ENCODE results near the gene AKAP13. TPM values are rescaled to one million over a fixed set of nuclear protein-coding genes. Genes with fewer than 3 reads are reported as not detected.

AKAP13 gene
- total and polyA plus RNA-seq, 9 donors: 45.3 to 190 (median 98.6) TPM

DNA sequence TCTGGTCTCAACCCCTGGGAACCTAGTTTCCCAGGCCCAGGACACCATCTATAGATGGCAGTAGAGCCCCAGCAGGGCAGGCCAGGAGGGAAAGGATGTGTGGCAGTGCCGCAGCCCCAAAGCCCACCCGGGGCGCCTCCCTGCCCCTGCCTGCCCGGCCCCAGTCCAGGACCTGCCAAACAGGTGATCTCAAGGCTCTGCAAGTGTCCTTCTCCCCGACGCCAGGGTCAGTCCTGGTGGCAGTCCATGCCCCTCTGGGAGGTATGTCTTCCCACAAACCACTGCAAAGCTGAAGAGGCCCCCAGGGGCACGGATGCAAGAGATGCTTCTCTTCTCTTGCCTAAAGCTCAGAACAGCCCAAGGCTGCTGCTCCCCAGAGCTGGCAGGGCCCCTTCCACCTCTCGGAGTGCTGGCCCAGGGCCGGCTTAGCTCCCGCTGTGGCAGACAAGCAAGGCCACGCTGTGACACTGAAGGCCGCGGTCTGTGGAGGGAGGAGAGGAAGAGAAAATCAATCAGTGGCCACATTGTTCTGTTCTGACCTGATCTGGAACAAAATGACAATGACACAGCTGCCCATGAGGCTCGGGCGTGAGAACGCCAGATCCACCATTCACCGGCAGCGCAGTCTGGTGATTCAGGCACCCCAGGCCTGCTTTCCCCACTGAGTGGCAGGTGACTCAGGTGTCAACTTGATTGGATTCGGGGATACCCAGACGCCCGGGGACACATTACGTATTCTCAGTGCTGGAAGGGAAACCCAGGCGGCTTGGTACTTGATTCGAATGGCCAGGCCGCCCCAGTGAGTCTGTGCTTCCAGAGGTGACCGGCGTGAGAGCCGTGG lies 380.3 kb downstream of the AKAP13 start:
- H3K27ac ChIP-seq: no peak overlapping the region
- TF ChIP-seq POLR2A (IDR thresholded peaks at IDR 0.05) (no peak), EP300 (IDR thresholded peaks at IDR 0.05) (no peak)
- TF ChIP-seq, protein P1, sequence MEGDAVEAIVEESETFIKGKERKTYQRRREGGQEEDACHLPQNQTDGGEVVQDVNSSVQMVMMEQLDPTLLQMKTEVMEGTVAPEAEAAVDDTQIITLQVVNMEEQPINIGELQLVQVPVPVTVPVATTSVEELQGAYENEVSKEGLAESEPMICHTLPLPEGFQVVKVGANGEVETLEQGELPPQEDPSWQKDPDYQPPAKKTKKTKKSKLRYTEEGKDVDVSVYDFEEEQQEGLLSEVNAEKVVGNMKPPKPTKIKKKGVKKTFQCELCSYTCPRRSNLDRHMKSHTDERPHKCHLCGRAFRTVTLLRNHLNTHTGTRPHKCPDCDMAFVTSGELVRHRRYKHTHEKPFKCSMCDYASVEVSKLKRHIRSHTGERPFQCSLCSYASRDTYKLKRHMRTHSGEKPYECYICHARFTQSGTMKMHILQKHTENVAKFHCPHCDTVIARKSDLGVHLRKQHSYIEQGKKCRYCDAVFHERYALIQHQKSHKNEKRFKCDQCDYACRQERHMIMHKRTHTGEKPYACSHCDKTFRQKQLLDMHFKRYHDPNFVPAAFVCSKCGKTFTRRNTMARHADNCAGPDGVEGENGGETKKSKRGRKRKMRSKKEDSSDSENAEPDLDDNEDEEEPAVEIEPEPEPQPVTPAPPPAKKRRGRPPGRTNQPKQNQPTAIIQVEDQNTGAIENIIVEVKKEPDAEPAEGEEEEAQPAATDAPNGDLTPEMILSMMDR (IDR thresholded peaks at IDR 0.05): no peak
- H3K4me3 ChIP-seq: no peak overlapping the region
- H3K27me3 ChIP-seq: no peaks in the 10 kb centered on the region
- intact Hi-C loops (cut with DNase I): no loop called here
- no peaks in the 10 kb centered on the region for H3K36me3 ChIP-seq
- no peak for DNase-seq
- no peaks in the 10 kb centered on the region for H3K4me1 ChIP-seq (ENCODE audit: insufficient read depth)
- H3K9me3 ChIP-seq: no peaks in the 10 kb centered on the region
- 92 to 95% (median 92%) methylated on average over 24 to 28 of the region's 28 CpGs for WGBS, 3 donors

DNA sequence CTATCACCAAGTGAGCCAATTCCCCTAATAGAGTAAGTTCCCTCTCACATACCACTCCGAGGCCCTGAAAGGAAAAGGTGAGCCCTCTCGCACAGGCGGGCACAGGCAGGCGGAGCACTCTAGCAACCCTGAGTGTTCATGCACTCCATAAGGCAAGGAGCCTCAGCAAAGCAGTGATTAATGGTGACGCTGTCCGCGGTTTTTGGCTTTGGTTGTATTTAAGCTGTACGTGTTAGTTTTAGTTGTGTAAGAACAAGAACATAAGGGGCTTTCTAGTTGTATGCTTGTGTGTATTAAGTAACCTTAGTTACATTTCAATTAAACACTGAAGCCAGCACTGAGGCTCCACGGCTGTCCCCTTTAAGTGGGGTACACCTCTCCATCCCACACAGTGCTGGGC lies 381.2 kb downstream of the AKAP13 start:
- no peak for DNase-seq
- Histone ChIP-seq H3K4me1 (ENCODE audit: insufficient read depth) (no peaks in the 10 kb centered on the region), H3K27ac (no peak overlapping the region), H3K4me3 (no peak overlapping the region), H3K36me3 (no peaks in the 10 kb centered on the region), H3K27me3 (no peaks in the 10 kb centered on the region), H3K9me3 (no peaks in the 10 kb centered on the region)
- TF ChIP-seq POLR2A (IDR thresholded peaks at IDR 0.05) (no peak), EP300 (IDR thresholded peaks at IDR 0.05) (no peak)
- TF ChIP-seq, protein P1 (IDR thresholded peaks at IDR 0.05): no peak
- 90 to 94% (median 93%) methylated on average over 9 of the region's 9 CpGs for WGBS, 3 donors
- intact Hi-C loops (cut with DNase I): no loop called here

DNA sequence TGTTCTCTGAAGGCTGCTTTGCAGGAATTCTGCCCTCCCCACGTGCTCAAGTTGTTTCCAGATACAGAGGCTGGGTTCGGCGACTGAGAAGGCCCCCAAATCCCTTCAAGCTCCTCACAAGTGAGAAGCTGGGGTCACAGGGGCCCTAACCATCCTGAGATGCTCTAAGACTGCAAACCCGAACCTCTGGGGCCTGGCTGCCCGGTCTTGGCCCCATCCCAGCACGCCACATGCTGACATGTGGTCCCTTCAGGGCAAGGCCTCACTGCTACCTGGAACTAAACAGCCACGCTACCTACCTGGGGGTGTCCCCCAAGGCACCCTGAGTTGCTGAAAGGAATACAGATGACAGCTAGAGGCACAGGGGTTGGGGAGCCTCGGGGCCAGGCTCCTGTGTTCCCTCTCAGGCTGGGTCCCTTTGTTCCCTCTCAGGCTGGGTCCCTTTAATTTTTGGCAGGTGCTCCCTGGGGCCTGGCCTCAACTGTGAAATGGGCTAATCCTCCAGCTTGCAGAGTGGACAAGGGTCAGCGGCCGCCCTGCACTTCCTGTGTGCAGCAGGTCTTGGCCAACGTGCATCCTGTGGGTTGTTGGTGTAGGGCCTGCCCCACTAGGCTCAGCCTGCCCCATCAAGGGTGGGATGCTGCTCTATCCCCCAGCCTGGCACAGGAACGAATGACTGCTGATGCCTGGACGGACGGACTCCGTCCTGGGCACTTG lies 381.8 kb downstream of the AKAP13 start:
- no peaks in the 10 kb centered on the region for H3K36me3 ChIP-seq
- DNase-seq: no peak
- no peak overlapping the region for H3K27ac ChIP-seq
- no peak overlapping the region for H3K4me3 ChIP-seq
- H3K9me3 ChIP-seq: no peaks in the 10 kb centered on the region
- 85 to 93% (median 86%) methylated on average over 14 to 15 of the region's 15 CpGs for WGBS, 3 donors
- H3K27me3 ChIP-seq: no peaks in the 10 kb centered on the region
- TF ChIP-seq, protein P1 (IDR thresholded peaks at IDR 0.05): no peak
- no peak for TF ChIP-seq POLR2A (IDR thresholded peaks at IDR 0.05)
- no peak for TF ChIP-seq EP300 (IDR thresholded peaks at IDR 0.05)
- H3K4me1 ChIP-seq (ENCODE audit: insufficient read depth): no peaks in the 10 kb centered on the region
- intact Hi-C loops (cut with DNase I): no loop called here

DNA sequence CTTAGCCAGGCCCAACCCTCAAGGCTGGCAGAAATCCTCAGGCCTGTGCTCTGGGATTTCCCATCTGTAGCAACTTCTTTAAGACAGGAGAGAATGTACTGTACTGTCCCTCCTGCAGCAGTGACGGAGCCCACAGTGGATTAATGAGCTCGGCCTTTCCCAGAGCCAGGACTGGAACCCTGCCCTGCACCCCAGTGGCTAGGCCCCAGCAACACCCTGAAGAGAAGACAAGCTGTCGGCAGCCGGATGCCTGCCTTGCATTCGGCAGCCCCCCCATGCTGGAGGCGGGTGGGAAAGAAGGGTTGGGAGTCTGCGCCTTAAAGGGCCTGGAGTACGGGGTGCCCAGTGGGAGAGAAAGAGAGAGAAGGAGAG lies 382.3 kb downstream of the AKAP13 start:
- H3K4me3 ChIP-seq: no peak overlapping the region
- H3K27ac ChIP-seq: no peak overlapping the region
- TF ChIP-seq, protein P1 (IDR thresholded peaks at IDR 0.05): no peak
- TF ChIP-seq EP300 (IDR thresholded peaks at IDR 0.05): no peak
- no peak for TF ChIP-seq POLR2A (IDR thresholded peaks at IDR 0.05)
- 75 to 95% (median 94%) methylated on average over 8 of the region's 8 CpGs for WGBS, 3 donors
- H3K4me1 ChIP-seq (ENCODE audit: insufficient read depth): no peaks in the 10 kb centered on the region
- H3K27me3 ChIP-seq: no peaks in the 10 kb centered on the region
- intact Hi-C loops (cut with DNase I): no loop called here
- no peak for DNase-seq
- no peaks in the 10 kb centered on the region for H3K9me3 ChIP-seq
- H3K36me3 ChIP-seq: no peaks in the 10 kb centered on the region

Data from ovary (tissue), 9 donors.